Caki2 (cell line): ENCODE measurements around the gene IMPA2. TPM values are rescaled to one million over a fixed set of nuclear protein-coding genes. Genes with fewer than 3 reads are reported as not detected.

ENCODE experiments used
- DNase-seq: peaks from one replicate; pipeline ENCODE4 v3.0.0-alpha.2; 2015; ENCODE audit warnings: low read depth
- in situ Hi-C: cut with HindIII; loops from 2 replicates; pipeline ENCODE4 v1.10.0; 2016; ENCODE audit warnings: low sequenced_read_pairs, low pct_unique_long_range_greater_than_20kb, mixed read lengths
- total RNA-seq: library from RNA; depleted of rRNA; stranded (reverse); fragments of >200 nt; shearing (Covaris generic); gene quantifications from 2 replicates; pipeline ENCODE4 v1.2.3, GENCODE V29; 2014; ENCODE audit warnings: low replicate concordance

Gene IMPA2
- total RNA-seq, 1 experiment from 2014 or later = 379 TPM

GRCh38 chr18:12014086-12014485 is 32.8 kb downstream of the IMPA2 start:
- in situ Hi-C loops = no loop called here
- no peak for DNase-seq

- no peak for DNase-seq
- in situ Hi-C loops = no loop called here
Observed at GRCh38 chr18:12014521-12015415, 33.5 kb downstream of the IMPA2 start.

GRCh38 chr18:12015416-12016062 is 34.2 kb downstream of the IMPA2 start:
- DNase-seq = peak; percentile 85
- in situ Hi-C loops = no loop called here

- DNase-seq = no peak
- in situ Hi-C loops = no loop called here
Observed at GRCh38 chr18:12017081-12017480, 35.8 kb downstream of the IMPA2 start.

- in situ Hi-C loops = no loop called here
- DNase-seq = no peak
Observed at GRCh38 chr18:12018861-12019260, 37.6 kb downstream of the IMPA2 start.

- in situ Hi-C loops = no loop called here
- no peak for DNase-seq
Observed at GRCh38 chr18:12021077-12021476, 39.8 kb downstream of the IMPA2 start.

GRCh38 chr18:12021596-12021995 is 40.3 kb downstream of the IMPA2 start:
- in situ Hi-C loops = no loop called here
- DNase-seq = no peak

GRCh38 chr18:12023375-12023774 is 42.1 kb downstream of the IMPA2 start:
- in situ Hi-C loops = no loop called here
- no peak for DNase-seq

GRCh38 chr18:12026562-12026961 is 45.3 kb downstream of the IMPA2 start:
- DNase-seq = no peak
- in situ Hi-C loops = no loop called here

- in situ Hi-C loops = no loop called here
- DNase-seq = no peak
Observed at GRCh38 chr18:12027046-12027445, 45.7 kb downstream of the IMPA2 start.

GRCh38 chr18:12027480-12027879 is 46.2 kb downstream of the IMPA2 start:
- DNase-seq = no peak
- in situ Hi-C loops = no loop called here

GRCh38 chr18:12028040-12028628 is 46.8 kb downstream of the IMPA2 start:
- in situ Hi-C loops = no loop called here
- DNase-seq = no peak

GRCh38 chr18:12028674-12029073 is 47.4 kb downstream of the IMPA2 start:
- no peak for DNase-seq
- in situ Hi-C loops = no loop called here

- in situ Hi-C loops = no loop called here
- no peak for DNase-seq
Observed at GRCh38 chr18:12029786-12030584, 48.7 kb downstream of the IMPA2 start.

GRCh38 chr18:12030670-12031069 is 49.4 kb downstream of the IMPA2 start:
- in situ Hi-C loops = no loop called here
- DNase-seq = no peak

GRCh38 chr18:12031181-12031580 is 49.9 kb downstream of the IMPA2 start:
- in situ Hi-C loops = no loop called here
- no peak for DNase-seq

GRCh38 chr18:12031846-12032245 is 50.5 kb downstream of the IMPA2 start:
- in situ Hi-C loops = no loop called here

GRCh38 chr18:12032786-12033642 is 51.7 kb downstream of the IMPA2 start:
- peak; percentile 59 for DNase-seq
- in situ Hi-C loops = no loop called here

More at GRCh38 chr18:12031846-12032245, 50.5 kb downstream of the IMPA2 start:
- no peak for DNase-seq
